Activated CD8-positive, alpha-beta memory T cell treated with anti-CD3 and anti-CD28 coated beads, Interleukin-2, amount 50 U/mL, for 1 hour (primary cell): ENCODE data around the gene ACTL7B.
"Not testable (repeated sequence)": the region's sequence is repeated elsewhere in the genome, so short reads cannot be mapped to it uniquely, and the experiment has no call there.

Experiments used
- DNase-seq: peaks from one replicate; pipeline ENCODE4 v3.0.0-alpha.2; 2020; ENCODE audit errors: extremely low read depth

ACTL7B gene

GRCh38 chr9:108855888-108856287 is at the start of gene ACTL7B:
TSS of gene ACTL7B (minus strand) at chr9:108855986. CDS start at chr9:108855930, 56 bp downstream.
- no peak for DNase-seq

- no peak for DNase-seq
Measured at GRCh38 chr9:108905494-108905893, 49.7 kb upstream of the ACTL7B start.

- DNase-seq, result no peak
Measured at GRCh38 chr9:108904161-108904560, 48.4 kb upstream of the ACTL7B start.

- no peak for DNase-seq
Measured at GRCh38 chr9:108903420-108904103, 47.8 kb upstream of the ACTL7B start.

- DNase-seq, result no peak
Measured at GRCh38 chr9:108900176-108900575, 44.4 kb upstream of the ACTL7B start.

- DNase-seq, result not testable (repeated sequence)
Measured at GRCh38 chr9:108899023-108899695, 43.4 kb upstream of the ACTL7B start.

GRCh38 chr9:108897324-108898096 is 41.7 kb upstream of the ACTL7B start:
- DNase-seq, result no peak

GRCh38 chr9:108894225-108894997 is 38.6 kb upstream of the ACTL7B start:
- no peak for DNase-seq

- no peak for DNase-seq
Measured at GRCh38 chr9:108889649-108890067, 33.9 kb upstream of the ACTL7B start.

- not testable (repeated sequence) for DNase-seq
Measured at GRCh38 chr9:108886594-108887271, 30.9 kb upstream of the ACTL7B start.

GRCh38 chr9:108885643-108886348 is 30.0 kb upstream of the ACTL7B start:
- no peak for DNase-seq

- DNase-seq, result no peak
Measured at GRCh38 chr9:108884701-108885100, 28.9 kb upstream of the ACTL7B start.

- DNase-seq, result no peak
Measured at GRCh38 chr9:108883085-108883484, 27.3 kb upstream of the ACTL7B start.

- DNase-seq, result no peak
Measured at GRCh38 chr9:108882052-108882888, 26.5 kb upstream of the ACTL7B start.

GRCh38 chr9:108880738-108881316 is 25.0 kb upstream of the ACTL7B start:
- DNase-seq, result no peak

- DNase-seq, result no peak
Measured at GRCh38 chr9:108877524-108877923, 21.7 kb upstream of the ACTL7B start.

- no peak for DNase-seq
Measured at GRCh38 chr9:108876425-108876824, 20.6 kb upstream of the ACTL7B start.

GRCh38 chr9:108874058-108874788 is 18.4 kb upstream of the ACTL7B start:
- DNase-seq, result no peak
